ENCODE results near the gene TMEM63A. TPM values are rescaled to one million over a fixed set of nuclear protein-coding genes. Genes with fewer than 3 reads are reported as not detected.

The TMEM63A gene
- total RNA-seq, 1 experiment from 2014 or later: 31.4 TPM

GRCh38 chr1:225817611-225818061 lies 64.5 kb downstream of the TMEM63A start:
- peaks cover 39% of the 10 kb centered on the region for H3K4me1 ChIP-seq (ENCODE audit: control insufficient read depth, insufficient read depth, low read length)
- intact Hi-C loops (cut with micrococcal nuclease; ENCODE audit: unreplicated experiment) (no loop called here), in situ Hi-C loops (cut with HindIII; ENCODE audit: low pct_unique_long_range_greater_than_20kb, low sequenced_read_pairs) (no loop called here)
- no peaks in the 10 kb centered on the region for H3K36me3 ChIP-seq (ENCODE audit: control insufficient read depth, insufficient read depth, low read length)
- peak; percentile 66 for ATAC-seq
- peak; percentile 61; the same call in 1 of the 2 replicates for TF ChIP-seq TCF7L2 (IDR thresholded peaks at IDR 0.05; ENCODE audit: low read depth, low read length)
- TF ChIP-seq CTCF (IDR thresholded peaks at IDR 0.05): no peak
- BruUV-seq (replicated peaks): no TSS peak
- H3K4me3 ChIP-seq (ENCODE audit: low read depth in 2 of 2, low read length in 2 of 2): no peak overlapping the region
- peak overlapping the region; percentile 77 for H3K27ac ChIP-seq (ENCODE audit: low read length)
- H3K9me3 ChIP-seq (ENCODE audit: control insufficient read depth, insufficient read depth, low read depth, low read length): no peaks in the 10 kb centered on the region
- ChIA-PET CTCF (interaction anchor here (0.5 kb wide), 1 partner anchor 25 kb away, joined by 3 read pairs; no protein-coding TSS in a partner anchor), POLR2A (no interaction called here)
- H3K27me3 ChIP-seq (ENCODE audit: control insufficient read depth, insufficient read depth, low read length): no peaks in the 10 kb centered on the region
- DNase-seq (ENCODE audit: low read depth, low spot score): no peak

GRCh38 chr1:225816643-225817538 lies 65.3 kb downstream of the TMEM63A start:
- no TSS peak for BruUV-seq (replicated peaks)
- in situ Hi-C loops (cut with HindIII; ENCODE audit: low pct_unique_long_range_greater_than_20kb, low sequenced_read_pairs) (no loop called here), intact Hi-C loops (cut with micrococcal nuclease; ENCODE audit: unreplicated experiment) (no loop called here)
- peak; percentile 23 for ATAC-seq
- POLR2A ChIA-PET: interaction anchor here (0.6 kb wide), 1 partner anchor 355 kb away, joined by 3 read pairs; no protein-coding TSS in a partner anchor
- Histone ChIP-seq H3K4me1 (ENCODE audit: control insufficient read depth, insufficient read depth, low read length) (peaks cover 46% of the 10 kb centered on the region), H3K27ac (ENCODE audit: low read length) (peak overlapping the region; percentile 77), H3K27me3 (ENCODE audit: control insufficient read depth, insufficient read depth, low read length) (no peaks in the 10 kb centered on the region), H3K36me3 (ENCODE audit: control insufficient read depth, insufficient read depth, low read length) (no peaks in the 10 kb centered on the region), H3K4me3 (ENCODE audit: low read depth in 2 of 2, low read length in 2 of 2) (no peak overlapping the region), H3K9me3 (ENCODE audit: control insufficient read depth, insufficient read depth, low read depth, low read length) (no peaks in the 10 kb centered on the region)
- DNase-seq (ENCODE audit: low read depth, low spot score): no peak
- no peak for TF ChIP-seq CTCF (IDR thresholded peaks at IDR 0.05)
- no peak for TF ChIP-seq SIN3A (IDR thresholded peaks at IDR 0.05; ENCODE audit: borderline replicate concordance, insufficient read depth, low read depth, low read length)
- no peak for TF ChIP-seq POLR2AphosphoS5 (IDR thresholded peaks at IDR 0.05; ENCODE audit: low read depth, low read length)
- TF ChIP-seq TCF7L2 (IDR thresholded peaks at IDR 0.05; ENCODE audit: low read depth, low read length): no peak
- TF ChIP-seq REST (IDR thresholded peaks at IDR 0.05; ENCODE audit: insufficient read depth in 1 of 2, low read depth in 2 of 2, low read length in 1 of 2): no peak
- CTCF ChIA-PET: interaction anchor here (0.6 kb wide), 1 partner anchor 108 kb away, joined by 3 read pairs; no protein-coding TSS in a partner anchor

Measured in Panc1 (cell line).